A204.1 (cell line): ENCODE data around the gene FANCF.
"Not testable (repeated sequence)": the region's sequence is repeated elsewhere in the genome, so short reads cannot be mapped to it uniquely, and the experiment has no call there.

Source experiments
- FAIRE-seq: peaks from 2 replicates; lab custom pipeline; 2012; peaks lifted over from hg19 to GRCh38; lab: Jason Lieb, UNC

FANCF gene, protein sequence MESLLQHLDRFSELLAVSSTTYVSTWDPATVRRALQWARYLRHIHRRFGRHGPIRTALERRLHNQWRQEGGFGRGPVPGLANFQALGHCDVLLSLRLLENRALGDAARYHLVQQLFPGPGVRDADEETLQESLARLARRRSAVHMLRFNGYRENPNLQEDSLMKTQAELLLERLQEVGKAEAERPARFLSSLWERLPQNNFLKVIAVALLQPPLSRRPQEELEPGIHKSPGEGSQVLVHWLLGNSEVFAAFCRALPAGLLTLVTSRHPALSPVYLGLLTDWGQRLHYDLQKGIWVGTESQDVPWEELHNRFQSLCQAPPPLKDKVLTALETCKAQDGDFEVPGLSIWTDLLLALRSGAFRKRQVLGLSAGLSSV

DNA sequence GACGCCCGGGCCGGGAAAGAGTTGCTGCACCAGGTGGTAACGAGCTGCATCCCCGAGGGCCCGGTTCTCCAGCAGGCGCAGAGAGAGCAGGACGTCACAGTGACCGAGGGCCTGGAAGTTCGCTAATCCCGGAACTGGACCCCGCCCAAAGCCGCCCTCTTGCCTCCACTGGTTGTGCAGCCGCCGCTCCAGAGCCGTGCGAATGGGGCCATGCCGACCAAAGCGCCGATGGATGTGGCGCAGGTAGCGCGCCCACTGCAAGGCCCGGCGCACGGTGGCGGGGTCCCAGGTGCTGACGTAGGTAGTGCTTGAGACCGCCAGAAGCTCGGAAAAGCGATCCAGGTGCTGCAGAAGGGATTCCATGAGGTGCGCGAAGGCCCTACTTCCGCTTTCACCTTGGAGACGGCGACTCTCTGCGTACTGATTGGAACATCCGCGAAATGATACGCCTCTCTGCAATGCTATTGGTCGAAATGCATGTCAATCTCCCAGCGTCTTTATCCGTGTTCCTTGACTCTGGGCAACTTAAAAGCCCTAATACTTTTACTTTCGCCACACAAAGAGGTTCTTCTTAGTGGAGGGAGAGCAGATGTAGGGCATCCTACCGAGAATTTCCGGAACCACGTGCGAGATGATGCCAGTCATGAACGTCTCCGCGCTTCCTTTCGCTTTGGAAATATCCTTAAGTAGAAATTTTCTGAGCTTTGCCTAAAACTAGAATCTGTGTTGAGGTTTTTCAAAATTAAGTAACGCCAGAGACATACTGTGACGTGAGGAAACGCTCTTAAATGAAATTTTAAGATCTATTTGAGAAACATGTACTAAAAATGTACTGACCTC is at the start of gene FANCF:
Gene FANCF (minus strand): TSS at position 376 of the 840 bp plus-strand sequence. CDS start 13 bp downstream, at position 363.
- no peak for FAIRE-seq

- FAIRE-seq = no peak
Observed at GRCh38 chr11:22674470-22675439, 49.1 kb upstream of the FANCF start.

GRCh38 chr11:22671751-22672150 is 46.1 kb upstream of the FANCF start:
- FAIRE-seq = no peak

DNA sequence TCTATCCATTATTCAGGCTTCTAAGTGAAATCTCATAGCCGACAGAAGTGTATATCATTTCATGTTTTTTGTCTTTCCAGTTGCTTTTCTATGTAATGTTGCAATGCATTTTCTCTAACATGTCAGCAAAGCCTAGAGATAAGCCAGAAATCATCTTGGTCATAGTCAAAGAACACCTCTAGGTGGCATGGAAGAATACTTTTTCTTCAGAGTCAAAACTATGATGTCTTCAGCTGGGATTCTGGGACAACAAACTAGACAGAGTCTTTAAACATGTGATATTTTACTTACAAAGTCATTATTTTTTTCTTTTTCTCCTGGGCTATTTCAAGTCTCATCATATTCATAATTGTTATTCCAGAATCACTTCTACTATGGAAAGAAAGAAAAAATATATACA is 45.2 kb upstream of the FANCF start:
- FAIRE-seq = no peak

DNA sequence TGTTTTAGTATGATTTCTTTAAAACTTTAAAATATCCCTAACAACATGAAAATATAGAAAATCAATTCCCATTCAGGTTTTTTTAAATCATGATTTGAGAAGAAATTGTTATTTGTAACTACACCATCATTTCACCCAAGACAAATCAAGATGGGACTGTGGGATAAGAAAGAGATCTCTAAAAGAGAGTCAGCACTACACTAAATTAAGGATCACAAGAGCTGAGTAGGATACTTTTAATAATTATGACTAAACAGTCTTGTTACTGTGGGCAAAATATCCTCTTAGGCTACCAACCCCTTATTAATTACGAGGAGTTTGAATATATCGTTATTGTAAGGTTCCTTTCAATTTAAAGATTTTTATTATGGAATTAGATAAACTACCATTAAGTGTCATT is 43.7 kb upstream of the FANCF start:
- no peak for FAIRE-seq

DNA sequence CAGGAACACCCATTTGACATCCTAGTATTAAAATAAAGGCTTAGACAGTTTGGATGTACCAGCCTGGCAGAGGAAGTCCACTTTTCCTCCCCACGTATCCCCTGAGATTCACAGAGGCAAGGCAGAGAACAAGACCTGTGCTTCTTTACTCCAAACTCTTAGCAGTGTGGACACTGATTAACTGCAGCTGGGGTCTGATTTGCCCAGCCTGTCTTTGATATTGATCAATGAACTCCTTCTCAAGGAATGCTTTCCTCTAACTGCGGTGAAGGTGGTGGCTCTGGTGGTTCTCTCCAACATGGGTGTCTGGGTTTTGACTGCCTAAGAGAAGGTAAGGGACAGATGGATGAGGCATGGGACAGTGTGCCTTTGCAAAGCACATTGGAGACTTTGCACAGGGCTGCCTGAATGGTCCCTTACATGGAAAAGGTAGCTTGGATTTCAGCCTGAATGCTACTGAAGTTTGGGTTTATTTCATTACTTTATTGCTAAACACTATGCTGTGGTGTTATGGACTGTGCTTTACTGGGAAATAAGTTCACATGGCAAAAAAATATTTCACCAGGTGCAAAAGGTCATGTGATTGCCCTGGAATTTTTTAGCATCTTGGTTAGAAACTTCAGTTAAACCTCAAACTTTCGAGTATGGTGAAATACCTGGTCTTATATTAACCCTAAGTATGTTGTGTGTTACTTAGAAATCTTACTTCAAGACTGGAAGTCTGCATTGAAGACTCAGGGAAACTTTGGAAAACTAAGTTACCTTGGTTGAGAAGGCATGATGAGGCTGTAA is 42.6 kb upstream of the FANCF start:
- FAIRE-seq = no peak

DNA sequence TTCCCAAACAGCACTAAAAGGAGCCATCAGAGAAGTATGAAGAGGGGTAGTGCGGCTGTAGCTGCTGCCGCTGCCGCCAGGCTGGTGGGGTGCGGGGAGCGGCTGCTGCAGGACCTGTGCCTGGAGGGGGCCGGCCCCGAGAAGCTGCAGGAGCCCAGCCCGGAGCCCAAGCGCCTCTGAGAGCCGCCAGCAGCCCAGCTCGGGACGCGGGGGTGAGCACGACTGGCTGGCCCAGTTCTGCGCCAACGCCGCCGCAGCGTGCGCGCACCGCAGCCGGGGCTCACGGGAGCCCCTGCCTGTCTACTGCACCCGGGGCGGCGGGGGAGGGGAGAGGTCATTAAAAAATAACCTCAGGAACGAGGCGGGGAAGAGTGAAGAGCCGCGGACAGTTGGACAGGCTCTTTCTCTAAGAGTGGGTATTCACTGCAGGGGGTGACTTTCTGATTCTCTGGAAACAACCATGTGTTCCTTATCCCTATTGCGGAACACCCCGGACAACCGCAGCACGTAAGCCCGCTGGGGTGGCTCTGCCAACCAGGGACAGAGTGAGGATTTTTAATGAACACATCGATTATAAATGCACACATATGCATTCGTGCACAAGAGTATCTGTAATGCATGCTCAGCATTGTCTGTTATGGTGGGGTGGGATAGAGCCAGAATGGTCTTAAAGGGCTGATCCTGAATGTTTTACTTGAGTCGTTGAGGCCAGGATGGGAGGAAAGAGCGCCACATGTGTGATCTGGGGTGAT is 41.2 kb upstream of the FANCF start:
- no peak for FAIRE-seq

DNA sequence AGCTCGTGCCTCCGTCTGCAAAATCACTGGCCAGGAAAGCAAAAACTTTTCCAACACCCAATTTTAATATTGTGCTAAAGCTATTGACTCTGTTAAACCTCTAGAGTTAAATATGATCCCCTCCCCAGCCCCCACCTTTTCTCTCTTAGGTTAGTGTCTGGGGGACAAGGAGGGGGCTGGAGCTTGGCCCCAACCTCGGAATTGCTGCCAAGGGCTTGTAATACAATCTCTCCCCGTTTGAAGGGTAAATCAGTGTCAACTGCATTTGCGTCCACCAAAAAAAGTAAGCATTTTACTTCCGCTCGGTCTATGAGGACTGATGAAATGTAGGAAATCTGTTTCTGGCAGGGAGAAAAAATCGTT is 40.7 kb upstream of the FANCF start, which contains the start of gene GAS2:
Gene GAS2 (plus strand): TSS at position 287 of the 363 bp plus-strand sequence. CDS start 8,259 bp downstream, outside the sequence.
- FAIRE-seq = no peak

- no peak for FAIRE-seq
Observed at GRCh38 chr11:22659783-22660182, 34.2 kb upstream of the FANCF start.

DNA sequence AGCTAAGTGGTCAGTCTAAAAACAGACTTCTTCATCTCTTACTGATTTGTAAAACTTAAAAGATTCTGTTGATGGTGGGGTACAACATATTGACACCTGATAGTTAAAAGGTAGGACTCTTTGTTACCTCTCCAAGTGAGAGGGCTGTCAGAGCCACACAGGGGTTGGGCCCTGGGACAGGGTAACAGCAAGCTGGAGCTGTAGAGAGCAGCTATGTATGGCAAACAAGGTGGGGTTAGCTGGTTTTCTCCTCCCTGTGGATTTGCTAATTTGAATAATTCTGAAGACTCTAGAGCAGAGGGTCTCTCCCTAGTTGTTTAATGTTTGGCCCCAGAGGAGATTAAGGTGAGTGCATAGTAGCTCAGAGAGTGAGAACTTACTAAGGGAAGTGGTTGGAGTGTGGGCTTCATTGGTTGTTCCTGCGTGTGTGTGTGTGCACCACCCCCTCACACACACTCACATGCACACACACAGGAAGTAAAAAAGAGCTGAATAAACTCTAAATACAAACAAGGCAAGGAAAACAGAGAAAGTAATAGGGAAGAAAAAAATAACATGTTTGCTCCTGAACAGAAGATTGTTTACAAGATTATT is 31.6 kb upstream of the FANCF start:
- no peak for FAIRE-seq

- FAIRE-seq = no peak
Observed at GRCh38 chr11:22656130-22656529, 30.5 kb upstream of the FANCF start.

GRCh38 chr11:22652346-22652745 is 26.7 kb upstream of the FANCF start:
- not testable (repeated sequence) for FAIRE-seq

DNA sequence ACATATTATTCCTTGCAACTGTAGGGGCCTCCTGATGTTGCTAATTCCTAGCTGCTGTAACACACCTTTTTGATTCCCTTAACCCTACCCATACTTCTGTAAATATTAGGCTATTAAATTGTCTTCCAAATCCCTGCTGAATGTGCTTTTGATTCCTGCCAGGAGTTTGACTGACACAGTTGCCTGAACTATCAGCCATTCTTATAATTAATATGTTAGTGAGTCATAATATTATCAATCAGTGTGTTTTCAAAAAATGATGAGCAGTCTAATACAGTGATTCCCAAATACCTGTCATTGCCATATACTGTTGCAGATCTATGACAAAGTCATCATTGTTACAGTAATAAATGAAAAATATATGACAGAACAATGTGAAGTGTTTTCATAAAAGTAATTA is 15.9 kb upstream of the FANCF start:
- FAIRE-seq = no peak

GRCh38 chr11:22640862-22641261 is 15.2 kb upstream of the FANCF start:
- no peak for FAIRE-seq

DNA sequence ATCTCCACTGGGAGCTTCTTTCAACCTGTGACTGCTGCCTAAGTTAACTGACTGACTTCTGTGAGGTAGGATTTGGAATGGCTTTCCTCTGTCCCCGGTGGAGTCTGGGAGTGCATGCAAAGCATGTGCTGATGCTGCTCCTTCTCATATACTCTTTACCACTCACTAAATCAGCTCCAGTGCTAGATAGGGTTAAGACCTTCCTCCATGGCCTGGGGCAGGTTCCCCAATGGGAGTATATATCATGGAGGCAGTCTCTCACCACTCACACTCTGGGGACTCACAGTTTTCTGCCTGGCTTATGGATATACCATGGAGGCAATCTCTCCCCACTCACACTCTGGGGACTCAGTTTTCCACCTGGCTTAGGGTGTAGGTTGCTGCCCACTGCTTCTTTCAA is 10.1 kb upstream of the FANCF start:
- no peak for FAIRE-seq

DNA sequence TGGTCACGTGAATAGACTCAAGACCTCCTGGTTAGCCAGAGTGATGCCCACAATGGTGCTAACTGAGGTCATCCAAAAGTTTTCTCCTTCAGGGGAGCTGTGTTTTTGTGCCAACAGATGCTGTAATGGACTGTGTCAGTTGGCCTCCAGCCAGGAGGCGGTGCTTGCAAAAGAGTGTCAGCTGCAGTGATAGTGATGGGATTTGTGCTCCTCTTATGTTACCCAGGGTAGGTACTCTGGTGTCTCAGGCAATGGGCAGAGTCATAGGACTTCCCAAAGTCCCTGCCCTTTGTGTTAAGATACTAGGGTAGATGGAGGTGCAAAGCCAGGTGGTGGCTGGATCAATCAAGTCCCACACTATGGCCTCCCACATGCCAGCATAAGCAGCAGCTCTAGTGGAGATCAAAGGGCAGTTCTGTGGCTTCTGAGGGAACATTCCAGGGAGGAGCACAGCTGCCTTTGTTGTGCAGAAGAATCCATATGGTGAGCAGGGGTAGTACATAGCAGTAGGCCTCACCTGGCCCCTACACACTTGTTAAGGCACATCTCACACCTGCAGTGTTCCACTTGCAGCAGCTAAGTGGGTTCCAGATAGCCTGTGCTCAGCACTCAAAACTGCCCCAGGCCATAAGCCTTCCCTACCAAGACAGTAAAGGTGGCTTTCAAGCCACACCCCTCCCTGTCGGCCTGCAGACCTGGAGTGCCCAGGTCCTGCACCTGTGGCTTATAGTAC is 9.4 kb upstream of the FANCF start:
- no peak for FAIRE-seq

- no peak for FAIRE-seq
Observed at GRCh38 chr11:22633354-22633902, 7.8 kb upstream of the FANCF start.

GRCh38 chr11:22627421-22627820 is 1.8 kb upstream of the FANCF start:
- FAIRE-seq = no peak

DNA sequence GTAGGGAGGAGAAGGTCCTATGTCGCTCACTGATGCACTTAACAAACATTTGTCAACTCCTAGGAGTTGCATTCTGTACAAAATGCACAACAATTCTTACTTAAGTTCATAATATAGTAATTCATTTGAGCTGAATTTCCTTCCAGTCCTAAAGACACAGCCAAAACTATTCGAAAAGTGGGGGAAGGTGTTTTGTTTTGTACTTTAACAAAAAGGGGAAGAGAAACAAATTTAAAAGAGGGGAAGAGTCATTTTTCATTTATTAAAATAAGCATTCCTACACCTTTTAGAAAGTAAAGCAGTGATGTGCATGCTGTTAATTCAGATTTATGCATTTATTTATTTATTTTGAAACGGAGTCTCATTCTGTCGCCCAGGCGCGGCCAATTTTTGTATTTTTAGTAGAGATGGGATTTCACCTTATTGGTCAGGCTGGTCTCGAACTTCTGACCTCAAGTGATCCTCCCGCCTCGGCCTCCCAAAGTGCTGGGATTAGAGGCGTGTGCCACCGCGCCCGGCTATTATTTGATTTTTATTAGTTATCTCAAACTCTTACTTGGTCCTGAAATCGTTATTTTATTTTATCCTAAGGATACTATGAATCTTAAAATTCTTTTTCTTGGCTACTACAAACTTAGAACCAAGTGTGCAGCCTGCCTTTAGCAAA is 1.1 kb upstream of the FANCF start:
- FAIRE-seq = no peak
